HG03442 (cell line): Measurements from ENCODE around the gene TTC34.

ENCODE experiments used
- ATAC-seq: cut with Tn5 transposase; IDR thresholded peaks from one replicate; pipeline ENCODE4 v1.9.1; 2021; ENCODE audit warnings: mild to moderate bottlenecking, moderate library complexity; ENCODE audit not compliant: unreplicated experiment

Gene TTC34, protein sequence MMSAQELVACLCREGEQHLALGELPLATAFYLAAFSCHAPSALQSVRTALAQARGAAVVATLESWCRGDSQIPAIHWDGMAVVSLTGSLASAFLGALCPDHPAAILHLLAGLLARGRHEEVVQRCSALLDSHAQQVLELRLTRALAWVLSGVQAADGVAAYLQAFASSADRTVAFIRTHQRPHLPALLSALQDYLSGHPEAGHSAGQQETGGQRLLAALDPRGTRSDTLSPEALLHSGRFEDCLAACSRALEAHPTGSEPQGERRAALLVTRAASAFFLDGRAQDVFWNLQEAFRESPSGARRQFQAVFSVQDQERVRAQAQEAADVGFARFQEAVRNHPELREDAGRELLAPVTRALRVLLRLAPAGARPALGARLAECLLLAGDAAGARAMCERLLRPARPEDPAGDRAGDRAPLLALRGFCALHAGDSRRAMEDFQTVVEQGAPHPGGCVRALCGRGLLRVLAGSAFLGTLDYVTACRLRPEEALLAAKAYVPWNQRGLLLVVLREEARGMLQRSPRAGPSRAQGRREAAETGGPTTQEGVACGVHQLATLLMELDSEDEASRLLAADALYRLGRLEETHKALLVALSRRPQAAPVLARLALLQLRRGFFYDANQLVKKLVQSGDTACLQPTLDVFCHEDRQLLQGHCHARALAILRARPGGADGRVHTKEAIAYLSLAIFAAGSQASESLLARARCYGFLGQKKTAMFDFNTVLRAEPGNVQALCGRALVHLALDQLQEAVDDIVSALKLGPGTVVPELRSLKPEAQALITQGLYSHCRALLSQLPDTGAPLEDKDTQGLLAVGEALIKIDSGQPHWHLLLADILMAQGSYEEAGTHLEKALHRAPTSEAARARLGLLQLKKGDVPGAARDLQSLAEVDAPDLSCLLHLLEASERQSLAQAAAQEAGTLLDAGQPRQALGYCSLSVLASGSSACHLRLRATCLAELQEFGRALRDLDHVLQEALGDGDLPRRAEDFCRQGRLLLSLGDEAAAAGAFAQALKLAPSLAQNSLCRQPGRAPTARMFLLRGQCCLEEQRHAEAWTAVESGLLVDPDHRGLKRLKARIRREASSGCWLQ

DNA sequence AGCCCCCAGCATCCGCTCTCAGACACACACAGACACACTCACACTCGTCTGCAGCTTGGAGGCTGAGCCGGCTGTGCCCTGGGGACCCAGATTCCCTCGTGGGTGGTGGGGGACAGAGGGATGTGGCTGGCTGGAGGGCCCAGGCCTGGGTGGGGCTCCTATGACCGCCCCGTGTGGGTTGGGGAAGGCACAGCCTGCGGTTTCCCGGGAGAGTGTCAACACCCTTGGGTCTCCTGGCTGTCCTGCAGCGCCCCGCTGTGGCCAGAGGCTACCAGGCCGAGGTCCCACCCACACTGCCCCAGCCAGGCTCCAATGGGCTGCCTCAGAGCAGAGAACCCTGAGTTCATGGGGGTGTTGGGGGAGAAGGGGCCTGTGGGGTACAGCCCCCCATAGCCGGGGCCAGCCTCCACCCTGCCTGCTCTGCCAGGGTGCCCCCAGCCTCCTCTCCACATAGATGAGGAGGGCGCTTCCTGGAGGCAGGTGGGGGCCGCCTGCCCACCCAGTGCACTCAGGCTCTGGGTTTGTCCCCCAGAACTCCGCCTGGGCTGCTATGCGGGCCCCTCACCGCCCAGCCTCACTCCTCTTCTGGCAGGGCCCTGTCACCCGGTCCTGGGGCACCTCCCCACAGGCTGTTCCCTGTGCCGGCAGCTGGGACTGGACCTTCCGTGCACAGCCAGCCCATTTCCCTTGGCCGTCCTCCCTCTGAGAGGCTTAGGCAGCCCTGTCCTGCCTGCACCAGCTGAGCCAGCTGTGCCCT is at the start of gene TTC34:
Gene TTC34 (minus strand): TSS at position 159 of the 757 bp plus-strand sequence. CDS start 866 bp downstream, outside the sequence.
- no peak for ATAC-seq

DNA sequence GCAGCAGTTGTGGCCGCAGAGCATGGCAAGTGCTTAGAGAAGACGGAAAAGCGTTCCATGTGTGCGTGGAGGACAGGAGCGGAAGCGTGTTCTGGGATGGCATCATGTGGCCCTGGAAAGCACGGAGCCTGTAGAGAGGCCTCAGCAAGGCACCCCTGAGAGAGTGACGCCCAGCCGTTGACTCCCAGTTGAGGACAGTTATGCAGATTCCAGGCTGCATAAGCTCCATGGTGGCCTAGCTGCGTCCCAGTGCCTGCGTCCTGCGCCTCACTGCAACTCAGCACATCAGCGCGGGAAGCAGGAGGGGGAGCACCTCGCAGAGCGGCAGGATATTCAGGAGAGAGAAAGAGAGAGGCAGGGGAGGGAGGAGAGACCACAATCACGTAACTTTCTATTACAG is 49.0 kb upstream of the TTC34 start:
- no peak for ATAC-seq

DNA sequence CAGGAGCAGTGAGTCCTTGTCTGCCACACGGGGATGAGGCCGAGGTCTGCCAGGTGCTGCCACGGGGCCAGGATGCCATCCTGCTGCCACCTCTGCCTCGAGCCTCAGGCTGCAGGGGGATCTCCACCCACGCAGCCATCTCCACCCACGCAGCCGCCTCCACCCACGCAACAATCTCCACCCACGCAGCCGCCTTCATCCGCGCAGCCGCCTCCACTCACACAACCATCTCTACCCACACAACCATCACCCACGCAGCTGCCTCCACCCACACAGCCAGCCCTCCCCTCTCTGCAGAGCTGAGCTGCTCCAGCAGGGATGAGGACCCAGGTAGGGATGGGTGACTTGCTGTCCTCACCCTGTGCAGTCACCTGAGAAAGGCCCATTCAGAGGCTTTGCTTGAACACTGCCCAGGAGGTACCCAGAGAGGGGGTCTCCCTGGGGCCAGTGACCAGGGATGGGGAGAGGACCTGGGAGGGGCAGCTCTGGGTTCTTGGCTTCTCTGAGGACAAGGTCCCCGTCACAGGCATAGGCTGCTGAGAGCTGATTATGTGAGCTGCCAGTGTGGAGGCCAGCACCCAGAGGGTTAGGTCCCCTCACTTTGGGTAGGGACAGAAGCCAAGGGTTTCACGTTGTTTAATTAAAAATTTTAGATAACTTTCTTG is 46.6 kb upstream of the TTC34 start:
- ATAC-seq: no peak

DNA sequence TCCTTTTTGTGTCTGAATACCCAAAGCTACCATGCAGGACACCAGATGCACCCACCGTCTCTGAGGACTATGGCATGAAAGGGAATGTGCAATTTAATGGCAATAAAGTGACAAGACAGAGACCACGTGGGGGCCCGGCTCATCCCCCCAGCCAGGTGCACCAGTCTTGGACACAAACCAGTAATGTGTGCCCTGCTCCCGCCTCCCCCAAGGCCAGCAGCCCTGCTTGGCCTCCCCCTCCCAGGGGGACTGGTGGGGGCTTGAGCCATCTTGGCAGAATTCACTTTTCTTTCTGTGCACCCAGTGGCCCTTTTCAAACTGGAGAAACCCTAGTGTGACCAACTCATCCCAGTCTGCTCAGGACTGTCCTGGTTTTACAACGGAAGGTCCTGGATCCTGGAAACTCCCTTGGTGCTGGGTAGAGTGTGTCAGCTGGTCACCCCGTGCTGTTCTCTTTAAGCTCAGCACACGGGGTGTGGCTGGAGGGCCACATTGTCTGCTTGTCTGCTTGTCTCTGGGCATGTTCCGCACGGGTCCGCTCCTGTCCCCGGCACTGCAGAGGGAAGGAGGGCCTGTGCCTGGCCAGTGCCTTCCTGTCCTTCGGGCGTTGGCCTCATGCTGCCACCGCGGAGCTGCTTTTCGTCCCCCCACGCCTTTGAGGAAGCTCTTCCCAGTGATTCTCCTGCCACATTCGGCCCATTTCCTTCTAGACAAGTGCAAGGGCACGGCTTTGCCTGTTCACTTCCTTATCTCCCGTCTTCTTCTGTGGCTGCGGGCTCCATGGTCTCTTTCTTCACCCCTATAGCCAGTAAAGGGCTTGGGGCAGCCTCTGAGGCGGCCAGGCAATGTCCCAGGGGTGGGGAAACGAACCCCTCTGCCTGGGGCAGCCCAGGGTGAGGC is 45.8 kb upstream of the TTC34 start:
- no peak for ATAC-seq

DNA sequence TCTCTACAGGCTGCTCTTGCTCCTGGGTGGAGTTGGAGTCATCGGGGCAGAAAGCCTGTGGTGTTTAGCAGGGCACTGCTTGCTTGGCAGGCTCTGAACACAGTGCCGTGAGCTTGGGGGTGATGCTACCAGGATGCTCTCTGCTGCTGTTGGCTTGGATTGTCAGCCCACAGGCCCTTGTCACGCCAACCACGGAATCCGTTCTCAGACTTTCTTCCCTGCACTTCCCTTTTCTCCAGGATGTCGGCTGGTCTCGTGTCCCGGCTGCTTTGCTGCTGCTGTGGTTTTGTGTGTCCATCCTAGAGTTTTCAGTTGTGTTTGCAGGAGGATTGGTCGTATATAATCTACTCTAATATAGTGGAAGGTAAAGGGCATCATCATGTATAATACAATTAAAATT is 44.4 kb upstream of the TTC34 start:
- no peak for ATAC-seq

DNA sequence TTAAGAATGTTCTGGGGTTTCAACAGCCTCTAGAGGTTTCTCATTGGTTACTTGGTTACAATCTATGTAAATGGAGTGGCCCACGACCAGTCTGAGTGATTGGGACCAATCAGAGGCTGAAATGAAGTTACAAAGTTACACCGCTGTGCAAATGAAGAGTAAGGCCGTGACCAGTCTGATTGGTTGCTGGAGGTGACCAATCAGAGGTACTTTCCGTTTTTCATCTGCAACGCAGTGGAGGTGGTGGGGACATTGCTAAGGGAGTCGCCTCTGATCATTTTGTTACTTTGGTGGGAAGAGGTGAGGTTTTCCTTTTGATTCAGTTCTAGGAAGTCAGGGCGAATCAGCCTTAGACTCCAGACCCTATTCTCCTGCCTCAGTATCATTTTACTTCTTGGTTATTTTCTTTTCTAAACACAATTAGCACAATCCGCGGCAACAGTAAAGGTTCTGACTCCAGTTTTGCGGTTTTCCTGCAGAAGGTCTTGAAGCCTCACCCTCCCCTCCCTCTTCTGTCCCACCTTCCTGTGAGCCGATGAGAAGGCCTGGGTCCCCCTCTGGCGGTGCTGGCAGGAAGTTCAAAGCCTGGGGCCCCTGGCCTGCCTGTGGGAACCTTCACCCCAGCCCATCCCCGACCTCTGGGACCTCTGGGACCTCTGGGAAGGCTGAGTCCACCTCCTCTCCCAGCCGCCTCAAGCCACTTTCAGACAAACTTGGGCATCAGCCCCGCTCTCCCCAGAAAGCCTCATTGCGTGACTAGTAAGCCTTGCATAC is 38.7 kb upstream of the TTC34 start:
- no peak for ATAC-seq

DNA sequence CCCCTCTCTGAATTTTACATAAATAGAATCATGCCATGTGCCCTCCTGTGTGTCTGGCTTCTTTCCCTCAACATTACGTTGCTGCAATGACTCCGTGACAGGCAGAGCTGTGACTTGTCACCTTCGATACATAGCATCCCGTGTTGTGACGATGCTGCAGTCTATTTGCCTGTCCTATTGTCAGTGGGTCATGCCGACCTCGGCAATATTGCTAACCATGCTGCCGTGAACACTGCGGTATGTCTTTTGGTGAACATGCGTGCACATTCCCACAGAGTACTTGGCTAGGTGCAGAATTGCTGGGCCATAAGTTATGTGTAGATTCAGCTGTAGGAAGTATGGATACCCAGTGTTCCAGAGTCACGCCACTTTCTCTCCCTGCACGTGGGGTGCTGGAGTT is 36.3 kb upstream of the TTC34 start:
- no peak for ATAC-seq

DNA sequence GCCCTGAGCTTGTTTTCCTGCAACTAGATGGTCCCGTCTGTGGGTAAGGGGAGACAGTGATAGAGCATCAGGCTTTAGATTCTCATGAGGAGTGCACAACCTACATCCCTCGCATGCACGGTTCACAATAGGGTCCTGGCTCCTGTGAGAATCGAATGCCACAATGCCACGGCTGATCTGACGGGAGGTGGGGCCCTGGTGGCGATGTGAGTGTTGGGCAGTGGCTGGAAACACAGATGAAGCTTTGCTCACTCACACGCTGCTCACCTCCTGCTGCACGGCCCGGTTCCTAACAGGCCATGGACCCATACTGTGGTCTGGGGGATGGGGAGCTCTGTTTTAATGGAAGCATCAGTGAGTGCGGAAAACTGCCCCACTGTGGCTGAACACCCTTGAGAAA is 35.8 kb upstream of the TTC34 start:
- no peak for ATAC-seq

DNA sequence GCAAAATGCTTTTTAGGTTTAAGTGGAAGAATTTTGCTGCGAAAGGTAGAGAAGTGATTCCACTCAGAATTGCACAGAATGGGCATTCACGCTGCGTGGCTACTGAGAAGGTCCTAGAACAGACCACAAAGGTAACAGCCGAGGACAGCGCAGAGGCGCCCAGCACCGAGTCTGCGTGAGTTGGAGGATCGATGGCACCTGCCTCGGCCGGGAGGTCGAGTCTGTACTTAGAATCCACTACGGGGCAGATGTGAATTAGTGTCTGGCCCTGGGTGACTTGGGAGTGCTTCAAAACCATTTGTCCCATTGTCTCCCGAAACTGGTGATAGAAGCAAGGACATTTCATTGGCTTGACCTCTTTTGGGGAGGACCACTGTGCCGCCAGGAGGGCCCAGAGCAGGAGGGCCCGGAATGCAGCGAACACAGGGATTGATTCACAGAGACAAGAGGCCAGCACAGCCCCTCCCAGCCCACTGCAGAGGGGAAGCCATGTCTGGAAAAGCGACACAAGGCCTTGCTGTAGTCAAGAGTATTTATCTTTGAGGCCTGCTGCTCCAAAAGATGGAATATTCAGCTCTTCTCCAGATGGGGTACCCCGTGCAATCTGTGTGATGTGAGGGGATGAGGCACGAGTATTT is 35.0 kb upstream of the TTC34 start:
- no peak for ATAC-seq

DNA sequence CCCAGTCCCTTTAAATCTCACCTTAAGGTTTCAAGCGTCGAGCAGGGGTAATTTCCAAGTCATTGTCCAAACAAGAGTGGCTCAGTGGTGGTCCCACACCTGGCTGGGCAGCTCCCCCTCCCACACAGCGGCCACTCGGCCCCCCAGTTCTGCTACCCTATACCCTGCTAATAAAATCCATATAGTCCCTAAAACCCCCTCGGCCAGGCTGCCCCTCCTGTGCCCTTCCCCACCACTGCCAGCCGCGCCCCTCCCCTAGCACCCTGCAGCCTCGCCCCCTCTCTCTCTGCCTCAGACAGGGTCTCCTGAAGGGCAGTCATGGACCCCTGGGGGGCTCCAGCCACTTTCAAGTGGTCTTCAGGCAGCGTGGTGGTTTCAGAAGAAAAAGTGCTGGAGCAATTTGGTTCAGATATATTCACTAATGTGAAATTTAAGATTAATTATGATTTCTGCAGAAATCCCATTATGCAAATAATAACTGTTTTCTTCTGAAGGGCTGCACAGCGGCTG is 34.2 kb upstream of the TTC34 start:
- ATAC-seq: no peak

DNA sequence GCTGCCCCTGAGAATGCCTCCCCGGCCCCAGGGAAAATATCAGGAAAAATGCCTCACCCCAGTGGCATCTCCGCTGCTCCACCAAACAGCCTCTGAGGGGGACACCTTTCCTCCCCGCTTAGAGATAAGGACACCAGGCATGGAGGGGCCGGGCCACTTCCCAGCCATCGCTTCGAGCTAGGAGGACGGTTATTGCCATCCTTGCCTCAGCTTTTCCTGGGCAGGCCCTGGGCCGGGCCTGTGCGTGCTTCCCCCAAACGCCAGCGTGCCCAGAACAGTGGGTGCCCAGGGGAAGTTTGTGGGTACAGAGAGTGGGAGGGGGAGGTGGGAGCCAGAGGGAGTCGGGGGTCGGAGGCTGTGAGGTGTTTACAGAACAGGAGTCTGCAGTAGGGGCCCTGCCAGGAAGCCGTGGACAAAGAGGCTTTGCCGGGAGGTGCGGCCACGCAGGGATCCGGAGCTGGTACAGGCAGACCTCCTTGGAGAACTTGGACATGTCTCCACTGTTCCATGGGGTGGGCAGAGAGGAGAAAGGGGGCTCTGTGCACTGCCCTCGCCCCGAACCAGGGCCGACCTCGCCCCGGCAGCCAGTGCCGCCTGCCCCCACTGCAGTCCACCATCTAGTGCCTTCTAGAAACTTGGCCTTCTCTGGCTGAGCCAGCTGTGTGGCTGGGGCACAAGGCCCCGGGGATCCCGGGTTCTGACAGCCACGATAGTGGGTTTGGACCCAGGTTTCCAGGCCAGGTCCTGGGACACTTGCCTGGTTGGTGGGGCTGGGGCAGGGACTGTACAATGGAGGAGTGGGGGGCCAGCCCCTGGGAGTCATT is 33.5 kb upstream of the TTC34 start:
- ATAC-seq: no peak

DNA sequence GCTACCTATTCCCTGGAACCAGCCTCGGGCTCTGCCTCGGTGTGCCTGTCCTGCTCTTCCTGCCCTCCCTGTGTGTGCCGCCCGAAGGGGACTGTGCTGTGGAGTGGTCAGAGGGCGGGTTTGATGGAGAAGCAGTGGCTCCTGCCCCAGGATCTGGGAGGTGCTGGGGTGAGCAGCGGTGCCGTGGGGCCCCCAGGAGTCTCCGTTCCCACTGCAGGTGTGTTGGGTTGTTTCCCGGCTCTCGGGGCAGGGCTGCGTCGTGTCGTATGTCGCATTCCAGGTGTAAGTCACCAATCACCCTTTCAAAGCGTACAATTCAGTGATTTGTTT is 32.6 kb upstream of the TTC34 start:
- no peak for ATAC-seq

DNA sequence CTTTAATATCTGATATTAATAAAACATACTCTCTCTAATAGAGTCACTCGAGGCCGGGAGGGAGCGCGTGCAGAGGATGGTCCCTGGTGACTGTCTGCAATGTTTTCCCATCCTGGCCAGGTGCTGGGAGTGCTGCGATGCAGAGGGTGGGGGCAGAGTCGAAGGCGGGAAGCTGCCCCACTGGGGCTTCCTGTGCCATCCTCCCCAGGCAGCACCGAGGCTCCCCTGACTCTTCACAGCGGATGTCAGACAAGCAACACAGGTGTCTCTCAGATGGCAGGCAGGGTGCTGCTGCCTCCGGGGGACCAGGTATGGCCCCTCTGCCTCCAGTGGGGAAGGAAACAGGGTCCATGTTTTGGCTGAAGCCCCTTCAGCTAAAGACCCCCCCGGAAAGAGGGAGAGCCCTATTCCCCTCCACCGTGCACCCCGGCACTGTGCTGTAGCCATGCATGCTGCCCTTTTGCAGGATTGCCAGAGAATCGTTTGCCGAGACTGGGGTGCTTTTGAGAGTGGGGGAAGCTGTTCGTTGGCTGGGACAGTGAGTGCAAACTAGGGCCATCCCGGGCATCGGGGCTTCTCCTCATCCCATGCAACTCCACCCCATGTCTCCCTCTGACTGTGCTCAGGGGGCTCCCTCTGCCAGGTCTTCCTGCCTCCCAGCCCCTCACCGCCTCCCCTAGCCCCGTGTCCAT is 32.1 kb upstream of the TTC34 start:
- no peak for ATAC-seq

DNA sequence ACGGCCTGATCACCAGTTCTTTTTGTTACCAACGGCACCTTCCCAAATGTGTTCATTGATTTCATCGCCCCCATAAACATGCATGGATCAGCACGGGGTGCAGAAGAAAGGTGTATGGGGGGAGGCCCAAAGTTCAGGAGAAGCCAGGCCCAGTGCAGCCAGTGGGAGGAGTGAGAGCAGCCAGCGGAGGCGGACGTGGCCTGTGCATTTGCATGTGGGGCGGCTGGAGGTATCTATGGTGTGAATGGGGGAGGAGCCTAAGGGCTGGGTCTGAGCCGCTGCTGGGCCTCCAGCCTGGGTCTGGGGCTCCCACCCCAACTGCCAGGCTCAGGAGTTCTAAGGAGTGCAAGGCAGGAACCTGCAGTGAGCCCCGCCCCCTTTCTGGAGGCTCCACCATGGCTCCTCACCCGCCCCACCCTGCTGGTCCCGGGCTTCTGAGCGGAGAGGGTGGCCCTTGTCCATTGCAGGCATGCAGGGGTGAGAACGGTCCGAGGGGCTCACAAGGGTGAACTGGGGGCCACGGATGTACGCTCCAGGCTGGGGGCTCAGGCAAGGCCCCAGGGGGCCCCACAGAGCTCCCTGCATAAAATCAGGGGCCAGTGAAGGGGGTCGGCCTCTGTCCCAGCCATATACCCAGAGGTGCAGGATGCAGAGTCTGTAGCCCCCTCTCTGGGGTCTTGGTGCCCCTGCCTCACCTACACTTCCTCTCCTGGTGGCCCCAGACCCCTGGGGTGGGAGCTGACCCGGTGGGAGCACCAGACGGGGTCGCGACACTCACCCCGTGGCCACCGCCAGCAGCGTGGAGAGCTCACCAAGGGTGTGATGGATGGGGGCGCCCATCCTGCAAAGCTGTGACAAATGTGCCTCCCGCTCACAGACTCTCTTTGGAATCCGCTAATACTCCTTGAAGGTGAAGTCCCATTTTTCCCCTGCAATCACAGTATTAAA is 31.3 kb upstream of the TTC34 start:
- no peak for ATAC-seq

DNA sequence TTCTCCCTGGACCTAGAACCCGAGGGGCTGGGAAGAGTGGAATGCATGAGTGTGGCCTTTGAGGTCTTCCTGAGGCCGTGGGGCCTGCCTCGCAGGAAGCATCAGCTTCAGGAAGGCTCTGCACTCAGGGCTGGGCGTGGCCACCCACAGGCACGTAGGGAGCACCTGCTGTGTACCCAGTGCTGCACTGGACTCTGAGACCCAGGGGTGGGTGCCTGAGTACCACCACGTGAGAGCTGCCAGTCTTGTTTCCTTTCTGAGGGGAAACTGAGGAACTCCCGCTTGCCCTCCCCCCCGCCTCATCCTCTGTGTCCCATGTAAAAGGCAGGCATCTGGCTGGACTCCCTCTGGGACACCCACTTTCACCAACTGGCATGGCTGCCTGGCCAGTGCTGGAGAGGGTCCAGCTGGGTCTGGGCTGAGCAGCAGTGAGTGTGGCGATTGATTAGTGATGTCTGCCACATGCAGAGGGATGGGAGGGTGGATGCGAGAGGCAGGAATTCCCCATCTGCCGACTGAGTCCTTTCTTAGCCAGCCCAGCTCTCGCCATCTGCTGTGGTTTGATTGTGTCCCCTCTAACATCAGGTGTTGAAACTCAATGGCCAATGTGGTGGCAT is 30.2 kb upstream of the TTC34 start:
- ATAC-seq: no peak
